Rectal smooth muscle tissue (tissue), 1 donor: ENCODE measurements around the gene STPG4.
"Not testable (repeated sequence)": the region's sequence is repeated elsewhere in the genome, so short reads cannot be mapped to it uniquely, and the experiment has no call there.

Experiments used
- H3K27ac ChIP-seq: one replicate; pipeline ENCODE4 v1.7.0; 2013; ENCODE audit warnings: low read depth, low read length, inconsistent platforms
- H3K27me3 ChIP-seq: one replicate; pipeline ENCODE4 v1.7.0; 2013; ENCODE audit warnings: low read length; ENCODE audit not compliant: control insufficient read depth, insufficient read depth
- H3K36me3 ChIP-seq: one replicate; pipeline ENCODE4 v1.7.0; 2013; ENCODE audit warnings: low read length; ENCODE audit not compliant: control insufficient read depth, insufficient read depth
- H3K4me1 ChIP-seq: one replicate; pipeline ENCODE4 v1.7.0; 2013; ENCODE audit warnings: low read length; ENCODE audit not compliant: control insufficient read depth, insufficient read depth
- H3K4me3 ChIP-seq: one replicate; pipeline ENCODE4 v1.7.0; 2013; ENCODE audit warnings: low read length
- H3K9ac ChIP-seq: one replicate; pipeline ENCODE4 v1.7.0; 2013; ENCODE audit warnings: low read length

STPG4 gene

DNA sequence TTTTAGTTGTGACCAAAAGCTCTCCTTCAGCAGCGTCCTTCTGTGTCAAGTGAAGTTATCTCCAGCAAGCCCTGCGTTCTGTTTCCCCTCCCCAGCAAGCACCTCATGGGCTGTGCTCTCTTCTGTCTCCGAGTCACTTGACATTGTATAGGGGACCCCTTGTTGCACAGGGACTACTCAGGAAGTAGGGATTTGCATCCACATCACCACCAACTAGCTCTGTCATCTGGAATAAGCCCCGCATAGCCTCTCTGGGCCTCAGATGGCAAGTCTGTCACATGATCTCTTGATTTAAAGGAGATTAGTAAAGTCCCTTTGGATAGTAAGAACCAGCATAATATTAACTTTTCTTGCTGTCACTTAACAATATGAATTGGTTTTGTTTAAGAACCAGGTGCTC lies 32.0 kb upstream of the STPG4 start:
- H3K36me3 ChIP-seq, result no peaks in the 10 kb centered on the region
- no peak overlapping the region for H3K4me3 ChIP-seq
- no peaks in the 10 kb centered on the region for H3K27me3 ChIP-seq
- H3K4me1 ChIP-seq, result peaks cover 10% of the 10 kb centered on the region
- no peak overlapping the region for H3K27ac ChIP-seq
- H3K9ac ChIP-seq, result no peak overlapping the region

DNA sequence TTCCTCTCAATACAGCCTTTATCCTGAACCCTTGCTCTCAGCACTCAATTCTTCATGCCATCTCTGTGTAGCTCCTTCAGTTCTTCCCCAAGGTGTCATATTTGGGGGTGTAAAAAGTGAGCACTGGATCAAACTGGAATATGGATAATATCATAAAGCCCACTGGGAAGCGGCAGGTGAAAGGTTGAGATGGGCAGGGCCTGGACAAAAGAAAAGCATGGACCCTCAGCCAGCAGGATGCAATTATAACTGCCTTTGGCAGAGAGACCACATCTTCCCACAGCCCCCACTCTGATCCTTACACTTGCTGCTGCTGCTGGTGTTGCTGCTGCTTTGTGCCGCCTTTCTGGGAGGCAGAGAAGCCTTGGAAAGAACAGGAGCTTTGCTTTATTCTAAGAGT lies 31.2 kb upstream of the STPG4 start:
- no peak overlapping the region for H3K27ac ChIP-seq
- no peaks in the 10 kb centered on the region for H3K27me3 ChIP-seq
- no peak overlapping the region for H3K4me3 ChIP-seq
- H3K36me3 ChIP-seq, result no peaks in the 10 kb centered on the region
- peaks cover 4% of the 10 kb centered on the region for H3K4me1 ChIP-seq
- H3K9ac ChIP-seq, result no peak overlapping the region

DNA sequence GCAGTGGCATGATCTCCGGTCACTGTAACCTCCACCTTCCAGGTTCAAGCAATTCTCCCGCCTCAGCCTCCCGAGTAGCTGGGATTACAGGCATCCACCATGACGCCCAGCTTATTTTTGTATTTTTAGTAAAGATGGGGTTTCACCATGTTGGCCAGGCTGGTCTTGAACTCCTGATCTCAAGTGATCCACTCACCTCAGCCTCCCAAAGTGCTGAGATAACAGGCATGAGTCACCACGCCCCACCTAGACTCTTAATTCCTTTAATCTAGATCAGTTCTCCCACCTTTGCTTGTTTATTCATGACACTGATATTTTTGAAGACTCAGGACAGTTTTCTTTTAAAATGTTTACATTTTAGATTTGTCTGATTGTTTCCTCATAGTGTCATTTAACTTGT lies 30.0 kb upstream of the STPG4 start:
- H3K36me3 ChIP-seq, H3K27ac ChIP-seq, H3K9ac ChIP-seq, H3K27me3 ChIP-seq, H3K4me1 ChIP-seq, H3K4me3 ChIP-seq: not testable (repeated sequence)

DNA sequence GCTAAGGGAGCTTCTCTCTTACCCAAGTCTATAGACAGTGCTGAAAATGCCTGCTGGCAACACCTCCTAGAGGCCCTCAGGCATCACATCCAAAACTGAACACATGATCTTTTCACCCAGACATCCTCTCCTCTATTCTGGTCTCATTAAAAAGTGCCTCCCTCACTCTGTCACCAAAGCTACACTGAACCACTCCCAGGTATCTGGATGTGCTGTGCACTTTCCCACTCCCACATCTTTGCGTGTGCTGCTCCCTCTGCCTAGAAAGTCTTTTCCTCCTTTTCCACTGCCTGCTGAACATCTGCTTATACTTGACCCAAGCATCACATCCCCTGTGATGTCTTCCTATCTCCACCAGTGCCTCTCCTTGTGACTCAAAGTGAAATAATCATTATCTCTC lies 26.1 kb upstream of the STPG4 start:
- Histone ChIP-seq H3K27ac (no peak overlapping the region), H3K27me3 (no peaks in the 10 kb centered on the region), H3K36me3 (peaks cover 1% of the 10 kb centered on the region), H3K4me3 (no peak overlapping the region), H3K9ac (no peak overlapping the region), H3K4me1 (peaks cover 5% of the 10 kb centered on the region)

DNA sequence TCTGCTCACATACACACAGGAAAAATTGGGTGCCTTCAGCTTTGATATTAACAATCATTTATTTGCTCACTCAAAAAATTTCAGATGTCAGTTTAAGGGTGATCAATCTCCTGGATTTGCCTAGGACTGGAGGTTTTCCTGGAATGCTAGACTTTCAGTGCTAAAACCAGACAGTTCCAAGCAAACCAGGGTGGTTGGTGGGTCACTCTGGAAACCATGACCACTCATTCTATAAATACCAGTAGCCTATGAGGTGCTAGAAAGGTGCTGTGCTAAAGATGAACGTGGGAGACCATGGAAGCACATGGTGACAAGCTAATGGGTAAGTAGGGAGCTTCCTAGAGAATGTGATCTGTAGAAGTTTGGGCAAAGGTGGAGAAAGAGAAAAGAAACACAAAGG lies 25.4 kb upstream of the STPG4 start:
- Histone ChIP-seq H3K27ac (no peak overlapping the region), H3K27me3 (no peaks in the 10 kb centered on the region), H3K4me3 (no peak overlapping the region), H3K4me1 (peaks cover 5% of the 10 kb centered on the region), H3K36me3 (peaks cover 2% of the 10 kb centered on the region), H3K9ac (no peak overlapping the region)

DNA sequence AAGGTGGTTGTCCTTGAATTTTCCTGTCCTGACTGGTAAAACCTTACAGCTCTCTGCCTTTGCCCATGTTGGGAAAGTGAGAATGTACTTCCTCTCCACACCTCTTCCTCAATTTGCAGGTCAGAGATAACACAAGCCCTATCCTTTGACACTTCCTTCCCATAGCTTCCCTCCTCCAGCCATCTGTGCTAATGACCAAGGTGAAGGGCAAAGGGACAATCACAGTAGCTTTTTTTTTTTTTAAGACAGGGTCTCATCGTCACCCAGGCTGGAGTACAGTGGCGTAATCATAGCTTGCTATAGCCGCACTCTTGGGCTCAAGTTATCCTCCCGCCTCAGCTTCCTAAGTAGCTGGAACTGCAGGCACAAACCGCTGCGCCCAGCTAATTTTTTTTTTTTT lies 24.3 kb upstream of the STPG4 start:
- H3K9ac ChIP-seq, result no peak overlapping the region
- no peak overlapping the region for H3K27ac ChIP-seq
- H3K4me3 ChIP-seq, result no peak overlapping the region
- H3K27me3 ChIP-seq, result no peaks in the 10 kb centered on the region
- peaks cover 2% of the 10 kb centered on the region for H3K36me3 ChIP-seq
- H3K4me1 ChIP-seq, result peaks cover 5% of the 10 kb centered on the region

DNA sequence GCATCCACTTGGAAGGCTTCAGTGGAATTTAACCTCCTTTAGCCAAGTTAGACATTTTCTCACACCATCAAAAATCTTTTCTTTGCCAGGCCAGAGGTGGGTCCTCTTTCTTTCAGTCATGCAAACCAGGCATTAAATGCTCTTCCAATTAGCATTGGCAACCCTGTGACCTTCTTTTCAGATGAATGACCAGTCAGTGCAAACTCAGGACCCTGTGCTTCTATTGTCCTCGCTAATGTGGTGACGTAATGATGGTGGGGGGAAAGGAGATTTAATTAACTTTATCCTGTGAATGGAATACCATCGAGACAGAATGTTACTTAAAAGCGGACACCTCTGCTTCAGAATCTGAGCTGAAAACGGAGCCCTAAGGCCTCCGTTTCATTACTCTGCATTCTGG lies 23.2 kb upstream of the STPG4 start:
- H3K4me3 ChIP-seq, result no peak overlapping the region
- H3K27me3 ChIP-seq, result no peaks in the 10 kb centered on the region
- no peak overlapping the region for H3K27ac ChIP-seq
- no peak overlapping the region for H3K9ac ChIP-seq
- H3K36me3 ChIP-seq, result peaks cover 2% of the 10 kb centered on the region
- peaks cover 10% of the 10 kb centered on the region for H3K4me1 ChIP-seq

DNA sequence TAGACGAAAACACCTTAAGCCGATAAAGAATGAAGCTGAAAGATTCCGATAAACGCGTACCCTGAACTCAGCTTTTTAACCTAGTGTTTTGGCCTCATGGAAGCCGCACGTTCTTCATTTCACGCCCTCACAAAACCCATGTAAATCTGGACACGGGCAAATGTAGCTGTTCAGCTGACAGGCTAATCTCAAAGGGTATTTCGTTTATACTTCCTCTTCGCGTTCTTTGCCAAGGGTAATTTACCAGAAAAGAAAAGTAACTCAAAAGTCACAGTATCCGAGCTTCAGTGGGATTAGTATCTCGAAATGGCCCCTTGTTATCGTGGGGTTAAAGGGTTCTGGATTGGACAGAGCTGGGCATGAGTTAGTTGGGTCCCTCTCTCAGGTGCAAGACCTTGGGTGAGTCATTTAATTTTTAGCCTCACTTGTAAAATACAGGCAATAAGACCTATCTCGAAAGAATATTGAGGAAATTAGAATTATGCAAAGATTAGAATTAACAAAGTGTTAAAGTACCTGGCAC lies 22.0 kb upstream of the STPG4 start:
- peaks cover 18% of the 10 kb centered on the region for H3K4me1 ChIP-seq
- no peaks in the 10 kb centered on the region for H3K27me3 ChIP-seq
- H3K36me3 ChIP-seq, result peaks cover 2% of the 10 kb centered on the region
- H3K4me3 ChIP-seq, result peak overlapping the region; percentile 95
- H3K9ac ChIP-seq, result peak overlapping the region; percentile 69
- peak overlapping the region; percentile 100 for H3K27ac ChIP-seq

DNA sequence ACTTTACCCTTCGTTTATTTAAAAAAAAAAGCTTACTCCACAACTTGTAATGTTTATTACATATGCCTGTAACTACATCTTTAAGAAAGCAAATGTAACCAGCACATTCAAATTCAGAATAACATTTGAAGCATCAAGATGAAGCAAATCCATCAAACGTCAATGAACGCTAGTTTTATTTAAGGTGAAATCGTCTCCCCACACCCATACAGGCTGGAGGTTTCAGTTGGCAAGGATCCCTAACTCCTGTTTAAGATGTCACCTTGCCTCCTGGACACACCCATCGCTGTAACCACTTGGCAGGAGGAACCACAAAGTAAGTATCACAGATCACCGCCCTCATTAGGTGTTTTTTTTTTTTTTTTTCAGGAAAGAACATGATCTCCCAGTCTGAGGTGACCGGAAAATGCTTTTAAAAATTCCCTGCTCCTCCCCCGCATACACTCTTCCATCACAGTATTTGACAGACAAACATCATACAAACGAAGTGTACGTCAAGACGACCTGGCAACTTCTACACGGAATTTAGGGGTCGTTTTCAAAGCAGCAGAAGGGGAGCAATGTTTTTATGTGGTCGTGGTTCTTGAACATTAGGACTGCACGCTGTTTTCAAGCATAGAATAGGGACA lies 19.7 kb upstream of the STPG4 start:
- H3K9ac ChIP-seq, result peak overlapping the region; percentile 87
- peak overlapping the region; percentile 99 for H3K4me3 ChIP-seq
- peaks cover 32% of the 10 kb centered on the region for H3K4me1 ChIP-seq
- H3K27me3 ChIP-seq, result no peaks in the 10 kb centered on the region
- H3K36me3 ChIP-seq, result peaks cover 7% of the 10 kb centered on the region
- H3K27ac ChIP-seq, result peak overlapping the region; percentile 100

DNA sequence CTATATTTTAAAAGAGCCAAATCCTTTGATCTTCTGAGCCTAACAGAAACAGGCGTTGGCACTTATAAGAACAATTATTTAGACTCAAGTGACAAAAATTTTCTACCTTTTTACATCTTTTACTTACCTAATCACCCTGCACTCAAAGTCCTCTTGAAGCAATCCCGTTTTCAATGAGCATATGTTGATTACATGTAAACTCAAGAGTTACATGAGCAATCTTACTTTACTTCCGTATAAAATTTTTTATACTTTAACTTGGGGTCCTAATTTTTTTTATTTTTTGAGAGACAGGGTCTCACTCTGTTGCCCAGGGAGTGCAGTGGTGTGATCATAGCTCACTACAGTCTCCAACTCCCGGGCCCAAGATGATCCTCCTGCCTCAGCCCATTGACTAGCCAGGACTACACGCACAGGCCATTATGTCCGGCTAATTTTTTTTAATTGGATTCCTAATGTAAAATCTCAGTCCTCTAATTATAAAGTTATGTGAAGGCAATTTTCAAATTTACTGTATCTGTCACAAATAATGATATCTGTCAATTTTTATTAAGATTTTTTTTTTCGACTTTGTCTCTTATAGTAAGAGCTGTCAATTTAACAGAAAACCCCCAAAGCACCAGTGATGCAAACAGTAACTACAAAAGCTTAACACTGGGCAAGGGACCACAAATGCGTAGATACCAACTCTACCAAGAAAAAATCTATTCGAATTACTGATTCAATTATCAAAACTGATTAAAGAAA lies 19.1 kb upstream of the STPG4 start:
- Histone ChIP-seq H3K9ac (no peak overlapping the region), H3K27ac (peak overlapping the region; percentile 100), H3K36me3 (peaks cover 7% of the 10 kb centered on the region), H3K27me3 (no peaks in the 10 kb centered on the region), H3K4me3 (peak overlapping the region; percentile 99), H3K4me1 (peaks cover 35% of the 10 kb centered on the region)

DNA sequence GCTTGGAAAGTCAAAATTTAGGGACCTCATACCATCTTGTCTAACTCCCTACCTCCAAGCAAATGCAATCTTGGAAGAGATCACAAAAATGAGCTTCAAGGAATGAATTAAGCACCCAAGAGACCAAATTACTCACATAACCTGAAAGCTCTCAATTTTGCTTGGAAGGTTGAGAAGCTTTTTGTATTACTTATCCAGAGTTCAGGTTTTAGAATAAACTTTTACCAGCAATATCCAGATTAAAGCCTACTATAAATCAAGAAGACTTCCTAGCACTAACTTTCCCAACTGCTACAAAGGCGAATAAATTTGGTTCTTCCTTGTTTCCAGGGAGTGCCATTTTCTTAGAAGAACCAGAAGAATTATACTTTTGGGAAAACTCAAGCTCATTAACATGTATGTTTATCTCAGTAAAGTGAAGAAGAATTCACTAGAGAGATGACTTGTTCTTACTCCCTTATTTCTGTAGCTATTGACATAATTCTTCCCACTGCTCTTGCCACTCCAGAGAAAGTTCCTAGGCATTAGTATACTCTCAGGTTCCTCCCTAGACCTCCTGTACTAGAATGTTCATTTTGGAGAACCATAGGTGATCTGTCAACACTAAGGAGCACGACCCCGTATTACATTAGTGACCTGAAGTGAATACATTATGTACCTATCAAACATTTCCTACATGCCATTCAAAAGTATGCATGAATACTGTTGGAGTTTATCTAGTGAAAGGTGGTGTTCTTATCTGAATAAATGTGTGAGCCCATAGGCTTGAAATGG lies 18.0 kb upstream of the STPG4 start:
- Histone ChIP-seq H3K9ac (no peak overlapping the region), H3K4me3 (peak overlapping the region; percentile 44), H3K27me3 (no peaks in the 10 kb centered on the region), H3K36me3 (peaks cover 7% of the 10 kb centered on the region), H3K27ac (peak overlapping the region; percentile 100), H3K4me1 (peaks cover 38% of the 10 kb centered on the region)

DNA sequence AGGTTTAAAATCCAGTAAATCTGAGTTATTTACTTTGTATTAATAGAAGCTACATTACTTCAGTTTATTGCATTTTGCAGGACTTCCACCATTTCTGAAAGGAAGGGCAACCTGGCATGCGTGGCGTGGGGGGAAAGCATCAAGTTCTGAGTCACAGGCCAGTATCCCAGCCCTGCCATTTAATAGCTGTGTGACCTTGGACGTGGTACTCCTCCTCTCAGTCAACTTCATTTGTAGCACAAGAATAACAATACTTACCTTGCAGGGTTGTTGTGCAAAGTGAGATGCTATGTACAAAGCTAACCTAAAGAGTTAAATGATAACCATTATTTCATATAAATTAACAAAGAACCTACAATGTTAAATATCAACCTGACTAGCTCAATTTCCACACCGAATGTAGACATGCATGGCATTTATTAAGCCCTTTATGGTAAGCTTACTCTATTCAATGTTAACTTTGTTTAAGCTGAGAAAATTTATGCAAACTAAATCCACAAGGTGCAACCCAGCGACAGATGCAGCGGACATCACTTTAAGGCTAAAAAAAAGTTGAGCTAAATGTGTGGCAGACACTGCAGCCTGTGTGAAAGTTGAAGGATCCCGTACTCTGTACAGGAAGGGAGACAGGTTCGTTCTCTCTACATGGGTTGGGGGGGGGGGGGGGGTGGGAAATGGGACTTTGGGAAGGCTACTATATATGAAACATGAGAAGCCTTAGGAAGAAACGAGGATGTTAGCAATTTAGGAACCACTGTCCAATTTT lies 17.2 kb upstream of the STPG4 start:
- Histone ChIP-seq H3K9ac (no peak overlapping the region), H3K27ac (peak overlapping the region; percentile 100), H3K4me1 (peaks cover 38% of the 10 kb centered on the region), H3K4me3 (peak overlapping the region; percentile 24), H3K27me3 (no peaks in the 10 kb centered on the region), H3K36me3 (peaks cover 7% of the 10 kb centered on the region)
